OCI-LY3 (cell line): ENCODE results near the gene MRPL40.

Experiments
- EZH2phosphoT487 ChIP-seq: fragments of 200-600 bp; shearing (Covaris generic); IDR thresholded peaks from 2 replicates; pipeline ENCODE4 v1.6.1; 2018; ENCODE audit warnings: antibody characterized with exemption, mixed run types, low read depth
- TF ChIP-seq, protein P1 (sequence below): fragments of 200-600, 300-600 bp; sonication (generic); IDR thresholded peaks from 2 replicates; pipeline ENCODE4 v1.5.1; 2014; ENCODE audit warnings: antibody characterized with exemption, low read length, low read depth

GRCh38 chr22:19410941-19411689 is 21.2 kb upstream of the MRPL40 start:
- TF ChIP-seq EZH2phosphoT487: no peak
- TF ChIP-seq, protein P1, sequence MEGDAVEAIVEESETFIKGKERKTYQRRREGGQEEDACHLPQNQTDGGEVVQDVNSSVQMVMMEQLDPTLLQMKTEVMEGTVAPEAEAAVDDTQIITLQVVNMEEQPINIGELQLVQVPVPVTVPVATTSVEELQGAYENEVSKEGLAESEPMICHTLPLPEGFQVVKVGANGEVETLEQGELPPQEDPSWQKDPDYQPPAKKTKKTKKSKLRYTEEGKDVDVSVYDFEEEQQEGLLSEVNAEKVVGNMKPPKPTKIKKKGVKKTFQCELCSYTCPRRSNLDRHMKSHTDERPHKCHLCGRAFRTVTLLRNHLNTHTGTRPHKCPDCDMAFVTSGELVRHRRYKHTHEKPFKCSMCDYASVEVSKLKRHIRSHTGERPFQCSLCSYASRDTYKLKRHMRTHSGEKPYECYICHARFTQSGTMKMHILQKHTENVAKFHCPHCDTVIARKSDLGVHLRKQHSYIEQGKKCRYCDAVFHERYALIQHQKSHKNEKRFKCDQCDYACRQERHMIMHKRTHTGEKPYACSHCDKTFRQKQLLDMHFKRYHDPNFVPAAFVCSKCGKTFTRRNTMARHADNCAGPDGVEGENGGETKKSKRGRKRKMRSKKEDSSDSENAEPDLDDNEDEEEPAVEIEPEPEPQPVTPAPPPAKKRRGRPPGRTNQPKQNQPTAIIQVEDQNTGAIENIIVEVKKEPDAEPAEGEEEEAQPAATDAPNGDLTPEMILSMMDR: no peak
